HG02763 (cell line): ENCODE results near the gene CCDC137.

Experiments used
- ATAC-seq: cut with Tn5 transposase; IDR thresholded peaks from one replicate; pipeline ENCODE4 v1.9.1; 2021; ENCODE audit warnings: mild to moderate bottlenecking, moderate library complexity; ENCODE audit not compliant: unreplicated experiment

The CCDC137 gene

GRCh38 chr17:81714412-81715106 lies 48.0 kb downstream of the CCDC137 start:
- no peak for ATAC-seq

GRCh38 chr17:81715107-81715871 lies 48.8 kb downstream of the CCDC137 start:
- ATAC-seq = no peak

GRCh38 chr17:81715872-81716673 lies 49.5 kb downstream of the CCDC137 start:
- no peak for ATAC-seq

DNA sequence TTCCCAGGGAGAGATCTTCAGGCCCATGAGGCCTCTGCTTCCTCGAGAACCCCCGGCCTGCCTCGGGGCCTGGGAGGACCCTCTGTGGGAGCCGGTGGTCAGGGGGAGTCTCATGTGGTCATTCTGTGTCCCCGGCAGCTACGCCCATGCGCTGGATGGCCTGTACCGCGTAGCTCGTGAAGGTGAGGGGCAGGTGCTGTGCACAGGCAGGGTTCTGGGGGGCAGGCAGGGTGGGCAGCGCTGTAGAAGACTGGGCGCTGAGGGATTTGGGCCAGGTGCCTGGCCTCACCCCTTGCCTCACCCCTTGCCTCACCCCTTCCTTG lies 50.1 kb downstream of the CCDC137 start:
- no peak for ATAC-seq

DNA sequence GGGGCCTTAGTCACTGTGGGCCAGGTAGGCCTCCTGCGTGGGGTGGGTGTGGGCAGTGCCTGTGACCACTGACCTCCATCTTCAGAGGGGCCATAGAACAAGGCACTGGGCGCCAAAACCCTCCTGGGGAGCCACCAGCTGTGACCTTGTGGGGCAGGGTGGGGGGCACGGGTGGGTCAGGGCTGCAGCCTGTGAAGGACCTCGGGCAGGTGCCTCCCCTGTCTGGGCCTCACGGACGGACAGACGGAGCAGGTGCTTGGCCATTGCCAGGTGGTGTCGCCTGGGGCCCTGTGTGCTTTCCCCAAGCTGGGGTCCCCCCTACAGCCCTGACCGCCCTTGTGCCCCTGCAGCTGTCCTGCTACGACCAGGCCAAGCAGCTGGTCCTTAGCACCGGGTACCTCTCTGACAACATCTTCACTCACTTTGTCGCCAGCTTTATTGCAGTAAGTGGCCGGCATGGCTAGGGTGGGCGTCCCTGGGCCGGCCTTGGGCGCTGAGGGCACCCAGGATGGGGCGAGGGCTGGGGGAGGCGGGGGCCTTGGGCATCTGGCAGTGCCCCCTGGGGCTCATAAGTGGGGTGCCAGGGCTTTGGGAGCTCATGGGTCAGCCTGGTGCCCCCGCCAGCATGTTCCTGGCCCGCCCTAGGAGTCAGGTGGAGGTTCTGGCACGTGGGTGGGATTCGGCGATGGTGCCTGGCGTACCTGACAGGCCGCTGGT lies 50.7 kb downstream of the CCDC137 start:
- ATAC-seq = no peak

GRCh38 chr17:81717766-81718089 lies 51.2 kb downstream of the CCDC137 start:
- no peak for ATAC-seq

DNA sequence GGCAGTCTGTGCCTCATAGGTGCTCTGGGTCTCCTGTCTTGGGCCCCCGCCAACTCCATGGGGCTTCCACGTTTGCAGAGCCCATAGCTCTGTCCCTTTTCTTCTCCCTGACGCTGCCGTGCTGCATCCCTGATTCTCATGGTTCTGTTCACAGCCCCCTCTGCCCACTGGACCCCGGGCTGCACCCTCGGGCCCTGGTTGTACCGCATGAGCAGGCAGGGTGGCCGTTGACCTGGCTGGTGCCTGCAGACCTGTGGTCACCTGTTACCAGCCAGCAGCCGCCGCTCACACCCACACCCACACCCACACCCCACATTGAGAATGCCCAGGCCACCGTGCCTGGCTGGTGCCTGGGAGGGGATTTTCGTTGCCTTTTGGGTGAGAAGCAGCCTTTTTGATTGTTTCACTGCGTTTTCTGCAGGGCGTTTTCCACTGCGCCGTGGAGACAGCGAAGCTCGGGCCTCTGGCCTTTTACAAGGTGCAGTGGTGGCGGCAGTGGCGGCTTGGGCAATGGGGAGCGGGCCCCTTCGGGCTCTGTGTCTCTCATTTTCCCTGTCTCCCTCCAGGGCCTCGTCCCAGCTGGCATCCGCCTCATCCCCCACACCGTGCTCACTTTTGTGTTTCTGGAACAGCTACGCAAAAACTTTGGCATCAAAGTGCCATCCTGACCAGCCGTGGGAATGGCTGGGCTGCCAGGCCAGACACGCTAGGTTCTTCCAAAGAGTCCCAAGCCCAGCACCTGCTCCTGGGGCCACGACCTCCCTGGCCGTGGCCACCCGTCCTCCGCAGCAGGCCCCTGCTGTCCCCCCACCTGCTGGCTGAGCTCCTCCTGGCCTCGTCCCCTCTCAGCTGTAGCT lies 53.1 kb downstream of the CCDC137 start:
- no peak for ATAC-seq

GRCh38 chr17:81720267-81721071 lies 53.9 kb downstream of the CCDC137 start:
- no peak for ATAC-seq

- ATAC-seq = no peak
Observed at GRCh38 chr17:81722184-81723120, 55.9 kb downstream of the CCDC137 start.
